Left lung (tissue), 10 donors: ENCODE data around the gene TBRG1. TPM values are rescaled to one million over a fixed set of nuclear protein-coding genes. Genes with fewer than 3 reads are reported as not detected.

Experiments used
- ATAC-seq: fragments of 200-7000 bp; cut with Tn5 transposase; one replicate; pipeline ENCODE4 v1.9.1; 2020; ENCODE audit warnings: moderate library complexity
- DNase-seq, 4 donors: peaks; one replicate each; pipeline ENCODE4 v3.0.0-alpha.2; 2013 to 2020
- H3K27ac ChIP-seq, 2 donors: fragments of 200-600 bp; sonication (generic) in 1 of 2; one replicate each; pipeline versions ENCODE4 v1.5.0 to v1.8.0; 2020 to 2021
- H3K27me3 ChIP-seq, 2 donors: fragments of 200-600 bp; sonication (generic) in 1 of 2; one replicate each; pipeline versions ENCODE4 v1.5.0 to v1.8.0; 2020 to 2021
- H3K36me3 ChIP-seq, 2 donors: fragments of 200-600 bp; sonication (generic) in 1 of 2; one replicate each; pipeline versions ENCODE4 v1.5.0 to v1.8.0; 2020 to 2021
- H3K4me1 ChIP-seq, 2 donors: fragments of 200-600 bp; one replicate each; pipeline ENCODE4 v1.8.0; 2021
- H3K4me3 ChIP-seq, 2 donors: fragments of 200-600 bp; sonication (generic) in 1 of 2; one replicate each; pipeline versions ENCODE4 v1.5.0 to v1.8.0; 2020 to 2021; ENCODE audit warnings: mild to moderate bottlenecking in 1 of 2
- H3K9me3 ChIP-seq, 2 donors: fragments of 200-600 bp; sonication (generic) in 1 of 2; one replicate each; pipeline versions ENCODE4 v1.5.0 to v1.8.0; 2020 to 2021
- intact Hi-C, 2 donors: fragments of 100-400 bp; cut with DNase I; formaldehyde crosslinking; loops; one replicate each; pipeline versions ENCODE4 v1.11.2 to v1.14.2; 2022
- polyA plus RNA-seq, 6 donors: library from polyadenylated mRNA; unstranded; fragments of 120-200 nt; gene quantifications; one replicate each; pipeline ENCODE4 v1.2.1, GENCODE V29; 2013; ENCODE audit not compliant: insufficient read length in 6 of 6
- total RNA-seq, 2 donors: library from RNA; stranded (reverse); fragmentation: NEBNext Ultra II Directional; extraction: Animal tissue kit (Norgen Biotek cat#: 25700); gene quantifications; one replicate each; pipeline ENCODE4 v1.2.1, GENCODE V29; 2021
- TF ChIP-seq, protein P1 (sequence below), 2 donors: fragments of 200-600 bp; sonication (generic) in 1 of 2; IDR thresholded peaks; one replicate each; pipeline versions ENCODE4 v1.5.0 to v1.8.0; 2021; ENCODE audit warnings: antibody characterized with exemption in 2 of 2
- donor health status: DM: no; HTN: yes; CAD: no.
- donor health status: DM: no; HTN: no; CAD: no.

The TBRG1 gene
- total and polyA plus RNA-seq, 8 donors = 30.2 to 41.9 (median 37.5) TPM

DNA sequence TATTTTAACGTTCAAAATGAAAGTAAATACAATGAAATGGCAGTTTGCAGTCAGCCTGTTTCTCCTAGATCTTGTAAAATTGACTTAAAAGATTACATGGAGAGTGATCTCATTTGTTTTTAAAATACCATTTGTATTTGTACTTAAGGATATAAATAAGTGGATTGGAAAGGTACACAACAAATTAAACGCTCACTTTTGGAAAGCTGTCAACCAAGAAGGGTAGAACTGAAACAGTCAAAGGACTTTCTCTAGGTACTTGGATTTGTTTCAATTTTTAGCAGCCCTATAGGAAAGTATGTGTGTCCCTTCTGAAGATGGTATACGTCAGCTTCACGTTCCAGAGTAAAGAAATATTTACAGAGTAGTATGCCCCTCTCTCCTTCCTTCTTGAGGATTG lies 7.3 kb downstream of the TBRG1 start:
- no peak for DNase-seq
- H3K36me3 ChIP-seq = peaks cover 0 to 92% of the 10 kb centered on the region in 2 donors
- intact Hi-C loops = no loop called here
- H3K27ac ChIP-seq = no peak overlapping the region
- TF ChIP-seq, protein P1, sequence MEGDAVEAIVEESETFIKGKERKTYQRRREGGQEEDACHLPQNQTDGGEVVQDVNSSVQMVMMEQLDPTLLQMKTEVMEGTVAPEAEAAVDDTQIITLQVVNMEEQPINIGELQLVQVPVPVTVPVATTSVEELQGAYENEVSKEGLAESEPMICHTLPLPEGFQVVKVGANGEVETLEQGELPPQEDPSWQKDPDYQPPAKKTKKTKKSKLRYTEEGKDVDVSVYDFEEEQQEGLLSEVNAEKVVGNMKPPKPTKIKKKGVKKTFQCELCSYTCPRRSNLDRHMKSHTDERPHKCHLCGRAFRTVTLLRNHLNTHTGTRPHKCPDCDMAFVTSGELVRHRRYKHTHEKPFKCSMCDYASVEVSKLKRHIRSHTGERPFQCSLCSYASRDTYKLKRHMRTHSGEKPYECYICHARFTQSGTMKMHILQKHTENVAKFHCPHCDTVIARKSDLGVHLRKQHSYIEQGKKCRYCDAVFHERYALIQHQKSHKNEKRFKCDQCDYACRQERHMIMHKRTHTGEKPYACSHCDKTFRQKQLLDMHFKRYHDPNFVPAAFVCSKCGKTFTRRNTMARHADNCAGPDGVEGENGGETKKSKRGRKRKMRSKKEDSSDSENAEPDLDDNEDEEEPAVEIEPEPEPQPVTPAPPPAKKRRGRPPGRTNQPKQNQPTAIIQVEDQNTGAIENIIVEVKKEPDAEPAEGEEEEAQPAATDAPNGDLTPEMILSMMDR (IDR thresholded peaks at IDR 0.05) = no peak
- no peaks in the 10 kb centered on the region for H3K9me3 ChIP-seq
- H3K4me1 ChIP-seq = peaks cover 0 to 10% of the 10 kb centered on the region in 2 donors
- H3K4me3 ChIP-seq = no peak overlapping the region
- no peaks in the 10 kb centered on the region for H3K27me3 ChIP-seq
- no peak for ATAC-seq

DNA sequence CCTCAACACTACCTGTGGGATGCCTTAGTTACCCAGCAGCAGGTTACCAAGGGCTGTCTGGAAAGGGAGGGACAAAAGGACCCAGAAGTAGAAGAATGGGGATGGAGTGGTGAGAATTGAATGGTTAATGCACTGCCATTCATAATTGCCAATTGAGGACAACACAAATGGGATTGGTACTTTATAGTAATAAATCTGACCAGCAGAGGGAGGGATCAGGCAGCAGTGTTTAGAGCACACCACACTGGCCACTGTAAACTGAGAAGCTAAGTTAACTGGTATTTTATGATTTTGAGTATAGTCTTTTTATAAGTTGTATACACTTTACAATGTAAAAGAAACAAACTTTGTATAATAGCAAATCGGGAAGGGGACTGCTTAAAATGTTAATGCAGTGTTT lies 10.7 kb downstream of the TBRG1 start:
- intact Hi-C loops = no loop called here
- H3K4me3 ChIP-seq = no peak overlapping the region
- TF ChIP-seq, protein P1 (IDR thresholded peaks at IDR 0.05) = no peak
- H3K36me3 ChIP-seq = peaks cover 0 to 99% of the 10 kb centered on the region in 2 donors
- DNase-seq = no peak
- no peak overlapping the region for H3K27ac ChIP-seq
- H3K9me3 ChIP-seq = no peaks in the 10 kb centered on the region
- no peaks in the 10 kb centered on the region for H3K27me3 ChIP-seq
- H3K4me1 ChIP-seq = no peaks in the 10 kb centered on the region
- ATAC-seq = peak; percentile 29

DNA sequence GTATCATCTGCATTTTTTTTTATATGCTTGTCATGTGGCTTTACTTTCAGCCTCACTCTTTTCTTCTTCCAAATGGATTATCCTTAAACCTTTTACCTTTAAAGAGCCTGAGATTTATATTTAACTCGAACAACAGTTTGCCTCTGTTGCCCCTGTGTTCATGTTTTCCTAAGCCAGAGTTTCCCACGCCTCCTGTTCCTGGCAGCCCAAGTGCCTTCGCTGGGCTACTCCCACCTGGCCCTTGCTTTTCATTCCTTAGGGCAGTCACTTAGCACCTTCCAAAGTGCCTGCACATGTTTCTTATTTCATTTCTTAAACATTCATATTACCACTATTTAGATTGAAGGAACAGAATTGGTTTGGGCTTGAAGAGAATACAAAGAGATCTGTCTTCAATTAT lies 13.3 kb downstream of the TBRG1 start:
- no peaks in the 10 kb centered on the region for H3K9me3 ChIP-seq
- no peak overlapping the region for H3K27ac ChIP-seq
- no peak overlapping the region for H3K4me3 ChIP-seq
- ATAC-seq = no peak
- intact Hi-C loops = no loop called here
- TF ChIP-seq, protein P1 (IDR thresholded peaks at IDR 0.05) = no peak
- no peaks in the 10 kb centered on the region for H3K4me1 ChIP-seq
- peaks cover 0 to 89% of the 10 kb centered on the region in 2 donors for H3K36me3 ChIP-seq
- DNase-seq = no peak
- H3K27me3 ChIP-seq = no peaks in the 10 kb centered on the region

DNA sequence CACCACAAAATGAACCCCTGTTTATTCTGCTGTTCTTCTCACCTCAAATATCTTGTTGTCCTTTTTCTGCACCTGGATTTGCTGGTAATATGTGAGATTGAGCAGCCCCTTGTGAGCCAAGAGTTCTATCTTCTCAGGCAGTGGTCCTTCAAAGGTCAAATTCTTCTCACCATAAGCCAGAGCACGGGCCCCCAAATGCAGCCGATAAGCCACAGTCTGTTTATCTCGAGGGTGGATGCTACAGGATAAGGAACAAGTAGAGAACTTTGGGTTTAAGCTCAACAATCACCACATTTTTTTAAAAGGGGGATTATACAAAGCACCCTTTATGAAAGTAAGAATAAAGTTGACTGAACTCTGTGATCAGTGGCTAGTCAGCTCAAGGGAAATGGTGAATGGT lies 15.8 kb downstream of the TBRG1 start:
- no peaks in the 10 kb centered on the region for H3K9me3 ChIP-seq
- H3K4me3 ChIP-seq = no peak overlapping the region
- no peaks in the 10 kb centered on the region for H3K4me1 ChIP-seq
- H3K27ac ChIP-seq = no peak overlapping the region
- ATAC-seq (no peak), DNase-seq (no peak)
- peaks cover 0 to 63% of the 10 kb centered on the region in 2 donors for H3K36me3 ChIP-seq
- intact Hi-C loops = no loop called here
- no peaks in the 10 kb centered on the region for H3K27me3 ChIP-seq
- TF ChIP-seq, protein P1 (IDR thresholded peaks at IDR 0.05) = no peak

DNA sequence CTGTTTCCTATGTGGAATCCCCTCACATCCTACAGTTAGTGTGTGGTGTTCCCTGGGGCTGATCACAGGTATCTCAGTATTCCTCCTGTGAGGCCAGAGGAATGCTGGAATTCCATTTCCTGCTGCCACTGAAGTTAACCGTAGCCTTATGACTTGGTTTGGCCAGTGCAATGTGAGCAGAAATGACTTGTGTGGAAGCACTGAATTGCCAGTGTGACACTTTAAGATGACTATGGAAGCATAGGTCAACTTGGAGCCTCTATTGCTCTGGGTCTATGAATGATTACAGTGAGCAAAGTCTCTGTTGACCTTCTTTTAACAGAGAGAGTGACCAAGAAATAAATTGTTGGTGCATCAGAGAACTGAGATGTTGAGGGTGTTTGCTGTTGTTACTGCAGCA lies 16.5 kb downstream of the TBRG1 start:
- H3K27ac ChIP-seq = no peak overlapping the region
- H3K36me3 ChIP-seq = peaks cover 0 to 56% of the 10 kb centered on the region in 2 donors
- H3K4me1 ChIP-seq = peaks cover 0 to 1% of the 10 kb centered on the region in 2 donors
- DNase-seq = no peak
- intact Hi-C loops = no loop called here
- TF ChIP-seq, protein P1 (IDR thresholded peaks at IDR 0.05) = no peak
- H3K27me3 ChIP-seq = no peaks in the 10 kb centered on the region
- H3K4me3 ChIP-seq = no peak overlapping the region
- no peak for ATAC-seq
- H3K9me3 ChIP-seq = no peaks in the 10 kb centered on the region
